ENCODE measurements around the gene GALNT2.

GRCh38 chr1:230151924-230152468 lies 85.0 kb downstream of the GALNT2 start:
- TF ChIP-seq SUZ12 (IDR thresholded peaks at IDR 0.05; ENCODE audit: extremely low read depth, insufficient read depth, insufficient read length) (no peak), YY1 (IDR thresholded peaks at IDR 0.05; ENCODE audit: insufficient read depth, insufficient read length) (no peak), ZNF274 (IDR thresholded peaks at IDR 0.05; ENCODE audit: low read depth, low read length) (no peak)
